GM23338 (cell line): ENCODE measurements around the gene GNRH2. TPM values are rescaled to one million over a fixed set of nuclear protein-coding genes. Genes with fewer than 3 reads are reported as not detected.

Experiments
- polyA plus RNA-seq: library from polyadenylated mRNA; unstranded; fragments of >200 nt; fragmentation: Nextera tagmentation; extraction: Ambion mirVana; gene quantifications from 2 replicates; pipeline ENCODE4 v1.2.1, GENCODE V29; 2016
- total RNA-seq: library from RNA; depleted of rRNA; stranded (reverse); fragments of >200 nt; shearing (Covaris generic); gene quantifications from 2 replicates; pipeline ENCODE4 v1.2.3, GENCODE V29; 2014; rRNA removed

The GNRH2 gene
- total and polyA plus RNA-seq, 2 experiments from 2014 or later = not detected

Other genes with a start within 250 kb of the GNRH2 start
- 21.5 and 29.3 TPM in 2 replicates for gene CPXM1, start 243.0 kb upstream of the GNRH2 start, total RNA-seq
- 15.3 and 17.0 TPM in 2 replicates for gene CPXM1, start 243.0 kb upstream of the GNRH2 start, polyA plus RNA-seq
- gene C20orf141, start 228.6 kb upstream of the GNRH2 start, total RNA-seq = not detected in 2 replicates
- gene C20orf141, start 228.6 kb upstream of the GNRH2 start, polyA plus RNA-seq = not detected in 2 replicates
- not detected in 2 replicates for gene TMEM239, start 227.3 kb upstream of the GNRH2 start, total RNA-seq
- gene TMEM239, start 227.3 kb upstream of the GNRH2 start, polyA plus RNA-seq = not detected in 2 replicates
- gene PCED1A, start 203.0 kb upstream of the GNRH2 start, total RNA-seq = 8.9 and 9.9 TPM in 2 replicates
- gene PCED1A, start 203.0 kb upstream of the GNRH2 start, polyA plus RNA-seq = 5.0 and 5.3 TPM in 2 replicates
- 17.7 and 20.4 TPM in 2 replicates for gene VPS16, start 202.9 kb upstream of the GNRH2 start, total RNA-seq
- 11.2 and 13.5 TPM in 2 replicates for gene VPS16, start 202.9 kb upstream of the GNRH2 start, polyA plus RNA-seq
- gene PTPRA, start 170.1 kb upstream of the GNRH2 start, total RNA-seq = 37.8 and 43.9 TPM in 2 replicates
- gene PTPRA, start 170.1 kb upstream of the GNRH2 start, polyA plus RNA-seq = 39.3 and 46.9 TPM in 2 replicates
- gene MRPS26, start 2.4 kb downstream of the GNRH2 start, total RNA-seq = 103 and 105 TPM in 2 replicates
- gene MRPS26, start 2.4 kb downstream of the GNRH2 start, polyA plus RNA-seq = 154 and 158 TPM in 2 replicates
- gene OXT, start 28.0 kb downstream of the GNRH2 start, total RNA-seq = not detected in 2 replicates
- gene OXT, start 28.0 kb downstream of the GNRH2 start, polyA plus RNA-seq = 1.5 and 3.5 TPM in 2 replicates
- not detected in 2 replicates for gene AVP, start 41.1 kb downstream of the GNRH2 start, total RNA-seq
- gene AVP, start 41.1 kb downstream of the GNRH2 start, polyA plus RNA-seq = 0.60 and 1.4 TPM in 2 replicates
- gene FASTKD5, start 116.2 kb downstream of the GNRH2 start, total RNA-seq = 30.7 and 32.8 TPM in 2 replicates
- gene FASTKD5, start 116.2 kb downstream of the GNRH2 start, polyA plus RNA-seq = 12.2 and 12.9 TPM in 2 replicates
- 4.3 and 5.7 TPM in 2 replicates for gene UBOX5, start 116.2 kb downstream of the GNRH2 start, total RNA-seq
- gene UBOX5, start 116.2 kb downstream of the GNRH2 start, polyA plus RNA-seq = 2.4 and 2.7 TPM in 2 replicates
- gene LZTS3, start 129.9 kb downstream of the GNRH2 start, total RNA-seq = 29.4 and 40.7 TPM in 2 replicates
- 9.7 and 10.7 TPM in 2 replicates for gene LZTS3, start 129.9 kb downstream of the GNRH2 start, polyA plus RNA-seq
- 34.8 and 44.0 TPM in 2 replicates for gene DDRGK1, start 161.1 kb downstream of the GNRH2 start, total RNA-seq
- gene DDRGK1, start 161.1 kb downstream of the GNRH2 start, polyA plus RNA-seq = 35.7 and 45.5 TPM in 2 replicates
- 45.3 and 57.5 TPM in 2 replicates for gene ITPA, start 165.9 kb downstream of the GNRH2 start, total RNA-seq
- gene ITPA, start 165.9 kb downstream of the GNRH2 start, polyA plus RNA-seq = 81.7 and 86.6 TPM in 2 replicates
- 12.1 and 17.1 TPM in 2 replicates for gene SLC4A11, start 195.6 kb downstream of the GNRH2 start, total RNA-seq
- 10.8 and 14.8 TPM in 2 replicates for gene SLC4A11, start 195.6 kb downstream of the GNRH2 start, polyA plus RNA-seq